ENCODE data around the gene DST. TPM values are rescaled to one million over a fixed set of nuclear protein-coding genes. Genes with fewer than 3 reads are reported as not detected.

DST gene
- total RNA-seq, 1 experiment from 2014 or later = 370 TPM

DNA sequence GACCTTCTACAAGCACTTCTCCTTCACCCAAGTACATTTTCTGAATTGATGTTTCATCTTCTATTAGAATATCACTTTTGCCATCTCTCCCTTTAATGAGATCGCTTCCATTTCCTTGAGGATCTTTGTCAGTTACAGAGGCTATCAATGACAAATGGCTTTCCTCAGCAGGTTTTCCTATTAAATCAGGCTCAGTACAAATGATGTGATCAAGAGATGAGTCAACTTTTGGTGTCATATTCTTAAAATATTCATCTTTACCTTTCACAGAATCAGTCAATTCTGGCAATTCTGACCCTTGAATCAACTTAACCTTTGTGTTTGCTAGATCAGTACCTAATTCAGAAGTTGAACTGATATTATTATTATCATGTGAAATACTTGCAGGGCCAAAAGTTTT lies 37.3 kb downstream of the DST start:
- no peak for DNase-seq (ENCODE audit: unreplicated experiment)
- Mint-ChIP-seq H3K9me3 (ENCODE audit: unreplicated experiment) (peaks cover 8% of the 10 kb centered on the region), H3K4me1 (ENCODE audit: insufficient read depth, unreplicated experiment) (peaks cover 5% of the 10 kb centered on the region), H3K4me3 (ENCODE audit: unreplicated experiment) (no peak overlapping the region), H3K27me3 (ENCODE audit: insufficient read depth, unreplicated experiment) (no peaks in the 10 kb centered on the region), H3K36me3 (ENCODE audit: insufficient read depth, unreplicated experiment) (peaks cover 43% of the 10 kb centered on the region), H3K27ac (ENCODE audit: low read depth, unreplicated experiment) (peak overlapping the region; percentile 54)
- intact Hi-C loops (cut with micrococcal nuclease) = no loop called here
- ChIA-PET CTCF (no interaction called here), POLR2A (interaction anchor here (0.7 to 2.6 kb wide), 2 partner anchors 11 to 122 kb away, joined by 3 to 7 read pairs; no protein-coding TSS in a partner anchor)
- TF ChIP-seq, protein P1, sequence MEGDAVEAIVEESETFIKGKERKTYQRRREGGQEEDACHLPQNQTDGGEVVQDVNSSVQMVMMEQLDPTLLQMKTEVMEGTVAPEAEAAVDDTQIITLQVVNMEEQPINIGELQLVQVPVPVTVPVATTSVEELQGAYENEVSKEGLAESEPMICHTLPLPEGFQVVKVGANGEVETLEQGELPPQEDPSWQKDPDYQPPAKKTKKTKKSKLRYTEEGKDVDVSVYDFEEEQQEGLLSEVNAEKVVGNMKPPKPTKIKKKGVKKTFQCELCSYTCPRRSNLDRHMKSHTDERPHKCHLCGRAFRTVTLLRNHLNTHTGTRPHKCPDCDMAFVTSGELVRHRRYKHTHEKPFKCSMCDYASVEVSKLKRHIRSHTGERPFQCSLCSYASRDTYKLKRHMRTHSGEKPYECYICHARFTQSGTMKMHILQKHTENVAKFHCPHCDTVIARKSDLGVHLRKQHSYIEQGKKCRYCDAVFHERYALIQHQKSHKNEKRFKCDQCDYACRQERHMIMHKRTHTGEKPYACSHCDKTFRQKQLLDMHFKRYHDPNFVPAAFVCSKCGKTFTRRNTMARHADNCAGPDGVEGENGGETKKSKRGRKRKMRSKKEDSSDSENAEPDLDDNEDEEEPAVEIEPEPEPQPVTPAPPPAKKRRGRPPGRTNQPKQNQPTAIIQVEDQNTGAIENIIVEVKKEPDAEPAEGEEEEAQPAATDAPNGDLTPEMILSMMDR (IDR thresholded peaks at IDR 0.05; ENCODE audit: unreplicated experiment) = no peak
- BruUV-seq (replicated peaks) = no TSS peak

DNA sequence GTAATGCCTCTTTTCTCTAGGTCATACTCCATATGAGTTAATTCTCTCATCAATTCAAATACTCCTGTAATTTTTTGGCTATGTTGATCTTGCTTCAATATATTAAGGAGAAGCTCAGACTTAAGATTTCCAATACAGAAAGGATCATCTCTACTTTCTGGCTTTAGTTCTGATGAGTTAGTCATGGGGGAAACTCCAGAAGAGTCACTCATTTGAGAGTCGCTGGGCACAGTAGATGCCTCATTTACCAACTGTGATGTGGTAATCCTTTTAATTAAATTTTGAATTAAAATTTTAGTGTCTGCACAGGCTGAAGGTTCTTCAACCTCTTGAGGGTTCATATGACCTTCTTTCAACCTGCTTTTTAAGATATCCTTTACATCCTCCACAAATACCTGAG lies 38.5 kb downstream of the DST start:
- intact Hi-C loops (cut with micrococcal nuclease) = no loop called here
- H3K4me3 Mint-ChIP-seq (ENCODE audit: unreplicated experiment) = no peak overlapping the region
- H3K9me3 Mint-ChIP-seq (ENCODE audit: unreplicated experiment) = peaks cover 8% of the 10 kb centered on the region
- DNase-seq (ENCODE audit: unreplicated experiment) = no peak
- peaks cover 56% of the 10 kb centered on the region for H3K36me3 Mint-ChIP-seq (ENCODE audit: insufficient read depth, unreplicated experiment)
- no TSS peak for BruUV-seq (replicated peaks)
- ChIA-PET CTCF (interaction anchor here (0.6 to 2.1 kb wide), 3 partner anchors 10 to 203 kb away, joined by 3 to 16 read pairs (median 3); no protein-coding TSS in a partner anchor), POLR2A (interaction anchor here (0.8 to 2.6 kb wide), 4 partner anchors 9 to 93 kb away, joined by 3 to 7 read pairs (median 4); no protein-coding TSS in a partner anchor)
- TF ChIP-seq, protein P1 (IDR thresholded peaks at IDR 0.05; ENCODE audit: unreplicated experiment) = no peak
- no peaks in the 10 kb centered on the region for H3K27me3 Mint-ChIP-seq (ENCODE audit: insufficient read depth, unreplicated experiment)
- H3K4me1 Mint-ChIP-seq (ENCODE audit: insufficient read depth, unreplicated experiment) = peaks cover 5% of the 10 kb centered on the region
- no peak overlapping the region for H3K27ac Mint-ChIP-seq (ENCODE audit: low read depth, unreplicated experiment)

DNA sequence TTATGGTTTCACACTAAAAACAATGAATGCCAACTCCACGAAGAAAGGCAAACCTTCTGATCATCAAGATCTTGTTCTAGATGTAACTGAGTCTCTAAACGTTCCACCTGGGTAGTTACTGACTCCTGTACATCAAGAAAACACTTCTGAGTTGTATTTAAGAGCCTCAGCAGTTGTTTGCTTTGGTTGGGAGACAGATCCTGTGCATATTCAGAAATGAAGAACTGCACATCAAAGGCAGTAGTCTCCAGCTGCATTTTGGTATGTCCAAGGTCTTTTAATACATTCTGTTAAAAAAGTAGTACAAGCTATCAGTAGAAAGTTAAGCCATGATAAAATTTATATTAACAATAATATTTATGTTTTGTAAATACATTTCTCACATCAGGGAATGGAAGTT lies 41.3 kb downstream of the DST start:
- Mint-ChIP-seq H3K27me3 (ENCODE audit: insufficient read depth, unreplicated experiment) (no peaks in the 10 kb centered on the region), H3K9me3 (ENCODE audit: unreplicated experiment) (peaks cover 6% of the 10 kb centered on the region), H3K4me1 (ENCODE audit: insufficient read depth, unreplicated experiment) (peaks cover 4% of the 10 kb centered on the region), H3K4me3 (ENCODE audit: unreplicated experiment) (no peak overlapping the region), H3K36me3 (ENCODE audit: insufficient read depth, unreplicated experiment) (peaks cover 82% of the 10 kb centered on the region), H3K27ac (ENCODE audit: low read depth, unreplicated experiment) (no peak overlapping the region)
- POLR2A ChIA-PET = no interaction called here
- CTCF ChIA-PET = interaction anchor here (0.6 kb wide), 1 partner anchor 1904 kb away, joined by 4 read pairs; no protein-coding TSS in a partner anchor
- TF ChIP-seq, protein P1 (IDR thresholded peaks at IDR 0.05; ENCODE audit: unreplicated experiment) = no peak
- intact Hi-C loops (cut with micrococcal nuclease) = no loop called here
- no peak for DNase-seq (ENCODE audit: unreplicated experiment)
- BruUV-seq (replicated peaks) = no TSS peak

DNA sequence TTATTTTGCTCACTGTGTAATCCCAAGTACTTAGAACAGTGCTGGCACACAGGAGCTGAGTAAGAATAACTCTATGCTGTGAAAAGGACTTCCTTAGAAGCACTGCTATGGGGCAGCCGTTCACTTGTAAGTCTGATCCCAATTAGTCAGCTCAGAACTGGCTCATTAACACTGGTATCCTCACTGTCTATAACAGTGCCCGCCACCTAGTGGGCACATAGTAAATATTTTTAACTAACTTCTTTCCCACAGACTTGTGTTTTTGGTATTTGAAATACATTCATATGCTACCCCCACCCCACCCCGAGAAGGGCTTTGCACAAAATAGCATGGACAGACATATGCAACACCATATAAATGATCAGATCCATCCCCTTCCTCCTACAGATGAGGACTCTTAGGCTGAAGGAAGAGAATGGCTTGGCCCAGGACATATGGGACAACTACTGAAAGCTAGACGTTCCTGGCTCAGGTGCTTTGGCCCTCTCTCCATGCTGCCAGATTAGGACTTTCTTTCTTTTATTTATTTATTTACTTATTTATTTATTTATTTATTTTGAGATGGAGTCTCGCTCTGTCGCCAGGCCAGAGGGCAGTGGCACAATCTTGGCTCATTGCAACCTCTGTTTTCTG lies 47.1 kb downstream of the DST start:
- DNase-seq (ENCODE audit: unreplicated experiment) = peak; percentile 64
- H3K36me3 Mint-ChIP-seq (ENCODE audit: insufficient read depth, unreplicated experiment) = peaks cover 98% of the 10 kb centered on the region
- H3K27ac Mint-ChIP-seq (ENCODE audit: low read depth, unreplicated experiment) = no peak overlapping the region
- intact Hi-C loops (cut with micrococcal nuclease) = loop anchor here (10.0 kb wide), 1 partner anchor 621 kb away; no protein-coding TSS in a partner anchor
- H3K9me3 Mint-ChIP-seq (ENCODE audit: unreplicated experiment) = no peaks in the 10 kb centered on the region
- no TSS peak for BruUV-seq (replicated peaks)
- H3K27me3 Mint-ChIP-seq (ENCODE audit: insufficient read depth, unreplicated experiment) = no peaks in the 10 kb centered on the region
- CTCF ChIA-PET = interaction anchor here (0.6 to 4.2 kb wide), 23 partner anchors 8 to 504 kb away, joined by 3 to 17 read pairs (median 5); no protein-coding TSS in a partner anchor
- H3K4me1 Mint-ChIP-seq (ENCODE audit: insufficient read depth, unreplicated experiment) = peaks cover 6% of the 10 kb centered on the region
- TF ChIP-seq, protein P1 (IDR thresholded peaks at IDR 0.05; ENCODE audit: unreplicated experiment) = peak; percentile 37
- POLR2A ChIA-PET = interaction anchor here (0.6 to 1.7 kb wide), 5 partner anchors 9 to 256 kb away, joined by 3 to 7 read pairs (median 3); no protein-coding TSS in a partner anchor
- H3K4me3 Mint-ChIP-seq (ENCODE audit: unreplicated experiment) = no peak overlapping the region

Data from MCF 10A (cell line).